ENCODE data around the gene CDKAL1.

GRCh38 chr6:20879121-20879520 lies 344.9 kb downstream of the CDKAL1 start:
- TF ChIP-seq, protein P1, sequence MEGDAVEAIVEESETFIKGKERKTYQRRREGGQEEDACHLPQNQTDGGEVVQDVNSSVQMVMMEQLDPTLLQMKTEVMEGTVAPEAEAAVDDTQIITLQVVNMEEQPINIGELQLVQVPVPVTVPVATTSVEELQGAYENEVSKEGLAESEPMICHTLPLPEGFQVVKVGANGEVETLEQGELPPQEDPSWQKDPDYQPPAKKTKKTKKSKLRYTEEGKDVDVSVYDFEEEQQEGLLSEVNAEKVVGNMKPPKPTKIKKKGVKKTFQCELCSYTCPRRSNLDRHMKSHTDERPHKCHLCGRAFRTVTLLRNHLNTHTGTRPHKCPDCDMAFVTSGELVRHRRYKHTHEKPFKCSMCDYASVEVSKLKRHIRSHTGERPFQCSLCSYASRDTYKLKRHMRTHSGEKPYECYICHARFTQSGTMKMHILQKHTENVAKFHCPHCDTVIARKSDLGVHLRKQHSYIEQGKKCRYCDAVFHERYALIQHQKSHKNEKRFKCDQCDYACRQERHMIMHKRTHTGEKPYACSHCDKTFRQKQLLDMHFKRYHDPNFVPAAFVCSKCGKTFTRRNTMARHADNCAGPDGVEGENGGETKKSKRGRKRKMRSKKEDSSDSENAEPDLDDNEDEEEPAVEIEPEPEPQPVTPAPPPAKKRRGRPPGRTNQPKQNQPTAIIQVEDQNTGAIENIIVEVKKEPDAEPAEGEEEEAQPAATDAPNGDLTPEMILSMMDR (conservative IDR thresholded peaks at IDR 0.05; ENCODE audit: low read depth, low read length), result no peak
- TF ChIP-seq EZH2 (IDR thresholded peaks at IDR 0.05; ENCODE audit: low read length, unreplicated experiment) (no peak), EZH2phosphoT487 (IDR thresholded peaks at IDR 0.05; ENCODE audit: borderline replicate concordance, low read length) (no peak)
